HG03095 (cell line): Measurements from ENCODE around the gene PLXDC1.

Experiments used
- ATAC-seq: cut with Tn5 transposase; IDR thresholded peaks from one replicate; pipeline ENCODE4 v1.9.1; 2021; ENCODE audit warnings: moderate library complexity; ENCODE audit not compliant: unreplicated experiment

Gene PLXDC1

DNA sequence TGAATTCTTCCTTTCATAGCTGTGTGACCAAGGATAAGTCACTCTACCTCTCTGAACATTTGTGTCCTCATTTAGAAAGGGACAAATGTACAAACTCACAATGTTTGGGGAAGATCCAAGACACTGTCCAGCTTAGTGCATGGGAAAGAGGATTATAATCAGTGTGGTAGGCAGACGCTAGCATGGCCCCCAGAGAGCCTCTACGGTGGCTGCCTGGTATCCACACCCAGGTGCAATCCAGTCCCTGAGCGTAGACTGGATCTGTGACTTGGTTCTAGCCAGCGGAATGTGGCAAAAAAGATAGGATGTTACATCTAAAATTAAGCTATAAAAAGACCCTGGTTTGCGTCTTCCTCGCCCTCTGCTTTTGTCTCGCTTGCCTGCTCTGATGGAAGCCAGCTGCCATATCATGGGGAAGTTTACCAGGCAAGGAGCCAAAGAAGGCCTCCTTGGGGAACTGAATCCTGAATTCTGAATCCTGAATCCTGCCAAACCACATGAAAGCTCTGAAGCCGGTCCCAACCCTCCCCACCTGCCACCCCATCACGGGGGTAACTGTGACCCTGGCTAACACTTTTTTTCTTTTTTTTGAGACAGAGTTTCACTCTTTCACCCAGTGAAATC, 51.7 kb downstream of the PLXDC1 start:
- ATAC-seq, result no peak

GRCh38 chr17:39098588-39098987, 52.8 kb downstream of the PLXDC1 start:
- ATAC-seq, result no peak

DNA sequence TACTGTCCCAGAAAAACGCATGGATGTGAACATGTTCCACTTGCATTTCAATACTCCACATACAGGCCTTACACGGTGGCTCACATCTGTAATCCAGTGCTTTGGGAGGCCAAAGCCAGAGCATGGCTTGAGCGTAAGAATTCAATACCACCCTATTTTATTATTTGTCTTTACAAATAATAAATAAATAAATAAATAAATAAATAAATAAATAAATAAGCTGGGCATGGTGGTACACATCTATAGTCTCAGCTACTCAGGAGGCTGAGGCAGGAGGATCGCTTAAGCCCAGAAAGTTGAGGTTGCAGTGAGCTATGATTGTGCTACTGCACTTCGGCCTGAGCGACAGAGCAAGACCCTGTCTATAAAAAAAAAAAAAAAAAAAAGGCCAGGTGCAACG, 53.9 kb downstream of the PLXDC1 start:
- no peak for ATAC-seq

GRCh38 chr17:39097150-39097519, 54.3 kb downstream of the PLXDC1 start:
- ATAC-seq, result no peak

GRCh38 chr17:39096508-39097149, 54.8 kb downstream of the PLXDC1 start:
- no peak for ATAC-seq

- ATAC-seq, result no peak
Measured at GRCh38 chr17:39095309-39095686, 56.1 kb downstream of the PLXDC1 start.

- ATAC-seq, result no peak
Measured at GRCh38 chr17:39094607-39095308, 56.7 kb downstream of the PLXDC1 start.

DNA sequence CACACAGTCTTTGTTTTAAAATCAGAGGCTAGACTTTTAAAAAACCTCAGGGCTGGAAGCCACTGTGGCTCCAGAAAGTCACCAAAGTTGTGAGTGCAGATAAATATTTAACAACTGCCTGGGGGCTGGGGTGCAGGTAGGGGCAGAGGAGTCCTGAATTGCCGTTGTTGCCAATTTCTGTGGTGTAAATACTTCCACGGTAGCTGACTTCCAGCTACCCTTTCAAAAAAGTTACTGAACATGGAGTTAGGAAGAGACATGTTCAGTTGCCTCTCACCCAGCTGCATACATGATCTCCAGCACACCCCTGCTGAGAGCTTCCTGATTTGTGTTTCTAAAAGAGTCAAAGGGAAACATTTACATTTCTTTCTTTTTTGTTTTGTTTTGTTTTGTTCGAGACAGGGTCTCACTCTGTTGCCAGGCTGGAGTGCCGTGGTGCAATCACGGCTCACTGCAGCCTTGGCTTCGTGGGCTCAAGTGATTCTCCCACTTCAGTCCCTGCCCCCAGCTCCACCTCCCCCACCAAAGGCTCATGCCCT, 58.7 kb downstream of the PLXDC1 start:
- ATAC-seq, result no peak

- ATAC-seq, result no peak
Measured at GRCh38 chr17:39090908-39091665, 60.4 kb downstream of the PLXDC1 start.

GRCh38 chr17:39090400-39090799, 61.0 kb downstream of the PLXDC1 start:
- ATAC-seq, result no peak

DNA sequence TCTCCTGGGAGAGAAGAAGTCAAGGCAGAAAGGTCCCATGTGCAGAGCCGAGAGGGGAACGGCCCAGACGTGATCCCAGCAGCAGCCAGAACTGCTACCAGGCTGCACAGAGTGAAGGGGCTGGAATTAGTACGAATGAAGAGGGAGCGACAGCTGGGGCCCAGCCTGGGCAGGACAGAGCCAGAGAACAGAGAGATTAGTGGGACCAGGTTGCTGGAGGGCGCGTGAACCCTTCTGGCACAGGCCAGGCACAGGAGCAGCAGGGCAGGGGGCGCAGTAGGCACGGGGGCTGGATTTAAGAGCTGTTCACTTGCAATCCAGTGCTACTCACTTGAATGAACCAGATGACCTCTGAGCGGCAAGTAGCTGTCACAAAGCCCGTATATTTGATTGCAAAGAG, 66.9 kb downstream of the PLXDC1 start:
- no peak for ATAC-seq

GRCh38 chr17:39083270-39083669, 68.2 kb downstream of the PLXDC1 start:
- ATAC-seq, result no peak

DNA sequence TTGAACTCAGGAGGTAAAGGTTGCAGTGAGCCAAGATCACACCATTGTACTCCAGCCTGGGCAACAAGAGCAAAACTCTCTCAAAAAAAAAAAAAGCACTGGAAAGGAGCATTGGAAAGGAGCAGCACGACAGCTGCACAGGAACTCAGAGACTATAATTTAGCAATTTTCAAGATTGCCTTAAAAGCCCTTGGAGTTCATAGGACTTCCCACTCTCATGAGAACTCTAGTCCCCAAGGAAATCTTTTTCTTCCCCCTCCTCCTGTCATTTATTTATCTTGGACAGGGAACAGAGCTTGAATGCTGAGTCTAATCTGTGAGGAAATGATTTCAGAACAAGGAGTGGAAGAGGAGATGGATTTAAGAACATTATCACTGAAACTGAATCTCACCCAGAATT, 69.0 kb downstream of the PLXDC1 start:
- ATAC-seq, result no peak

- ATAC-seq, result no peak
Measured at GRCh38 chr17:39081851-39082250, 69.6 kb downstream of the PLXDC1 start.

- no peak for ATAC-seq
Measured at GRCh38 chr17:39080421-39081078, 70.9 kb downstream of the PLXDC1 start.

DNA sequence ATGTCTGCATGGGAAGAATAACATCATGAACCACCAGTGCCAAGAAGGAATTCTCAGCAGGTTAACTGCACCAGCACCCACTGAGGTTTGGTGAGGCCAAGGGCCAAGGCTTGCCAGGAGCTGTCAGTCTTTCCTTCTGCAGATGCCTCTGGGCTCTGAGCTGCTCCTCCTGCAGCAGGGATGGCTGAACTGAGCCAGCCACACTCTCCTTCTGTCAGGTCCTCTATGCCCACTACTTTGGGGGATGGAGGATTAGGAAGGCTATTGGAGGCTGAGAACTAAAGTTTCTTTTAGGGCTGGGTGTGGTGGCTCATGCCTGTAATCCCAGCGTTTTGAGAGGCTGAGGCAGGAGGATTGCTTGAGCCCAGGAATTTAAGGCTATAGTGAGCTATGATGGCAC, 71.6 kb downstream of the PLXDC1 start:
- ATAC-seq, result no peak

- ATAC-seq, result no peak
Measured at GRCh38 chr17:39077866-39078265, 73.6 kb downstream of the PLXDC1 start.

DNA sequence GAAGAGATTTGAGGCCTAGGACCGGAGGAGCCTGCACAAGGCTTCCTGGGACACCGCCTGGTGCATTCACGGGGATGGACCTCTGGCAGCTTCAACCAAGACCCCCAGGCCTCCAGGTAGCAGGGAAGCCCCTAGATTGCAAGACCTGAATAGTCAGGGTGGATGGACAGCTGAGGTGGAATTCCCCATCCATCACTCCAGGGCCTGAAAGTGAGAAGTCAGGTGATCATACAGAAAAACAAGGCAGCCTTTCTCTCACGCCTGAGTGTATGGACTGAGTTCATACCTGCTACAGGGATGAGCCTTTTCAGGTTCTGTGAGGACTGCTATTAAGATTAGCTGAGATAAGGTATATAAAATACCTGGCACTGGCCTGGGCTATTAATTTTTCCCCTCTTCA, 74.2 kb downstream of the PLXDC1 start:
- ATAC-seq, result no peak

GRCh38 chr17:39074676-39075075, 76.8 kb downstream of the PLXDC1 start:
- ATAC-seq, result no peak

DNA sequence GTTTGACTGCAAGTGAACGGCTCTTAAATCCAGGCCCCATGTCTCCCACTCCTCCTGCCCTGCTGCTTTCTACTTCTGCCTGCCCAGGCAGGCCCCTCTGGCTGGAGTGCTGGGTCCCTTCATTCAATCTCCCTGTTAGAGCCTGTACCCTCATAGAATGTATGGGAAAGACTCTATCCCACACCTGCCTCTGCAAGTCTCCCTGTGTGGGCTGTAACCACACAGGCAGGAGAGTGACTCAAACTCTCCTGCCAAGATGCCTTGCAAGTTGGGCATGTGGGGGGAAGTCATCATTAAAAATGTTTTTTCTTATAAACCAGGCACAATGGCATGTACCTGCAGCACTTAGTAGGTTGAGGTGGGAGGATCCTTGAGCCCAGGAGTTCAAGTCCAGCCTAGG, 77.5 kb downstream of the PLXDC1 start:
- no peak for ATAC-seq

- no peak for ATAC-seq
Measured at GRCh38 chr17:39073353-39073752, 78.1 kb downstream of the PLXDC1 start.
